Measurements from ENCODE around the gene TRMO. TPM values are rescaled to one million over a fixed set of nuclear protein-coding genes. Genes with fewer than 3 reads are reported as not detected.
A peak's percentile ranks its signal among the peaks of the same experiment; 100 is the strongest.

TRMO gene
- total and polyA plus RNA-seq, 2 of the 13 experiments (the other 11 are each of a cell fraction or from before 2014, with no cell fraction given) = 8.7 to 18.6 TPM

- peak; percentile 86; the same call in 1 of the 2 replicates for TF ChIP-seq AKNA (CRISPR knock-in tag; IDR thresholded peaks at IDR 0.05; ENCODE audit: borderline replicate concordance)
- peak; percentile 60; the same call in 1 of the 2 replicates for TF ChIP-seq ZNF34 (CRISPR knock-in tag; IDR thresholded peaks at IDR 0.05; ENCODE audit: borderline replicate concordance)
- peak; percentile 98 for TF ChIP-seq YEATS2 (CRISPR knock-in tag; IDR thresholded peaks at IDR 0.05; ENCODE audit: borderline replicate concordance)
- TF ChIP-seq HOXA5 (CRISPR knock-in tag; IDR thresholded peaks at IDR 0.05) = peak; percentile 94
- TF ChIP-seq NR2F6 (IDR thresholded peaks at IDR 0.05) = no peak
- TF ChIP-seq NR2F6 (CRISPR knock-in tag; IDR thresholded peaks at IDR 0.05) = no peak
- TF ChIP-seq ZNF362 (CRISPR knock-in tag; IDR thresholded peaks at IDR 0.05; ENCODE audit: borderline replicate concordance) = peak; percentile 55; the same call in 1 of the 2 replicates
- no peak for TF ChIP-seq NPAS2 (CRISPR knock-in tag; IDR thresholded peaks at IDR 0.05; ENCODE audit: borderline replicate concordance)
- TF ChIP-seq RXRB (CRISPR knock-in tag; IDR thresholded peaks at IDR 0.05; ENCODE audit: borderline replicate concordance) = peak; percentile 83
- TF ChIP-seq CREB1 (IDR thresholded peaks at IDR 0.05) = peak; percentile 100
- peak; percentile 97 for TF ChIP-seq CREB1 (CRISPR knock-in tag; IDR thresholded peaks at IDR 0.05)
- no peak; the same call in 1 of the 2 replicates for TF ChIP-seq ZNF746 (CRISPR knock-in tag; IDR thresholded peaks at IDR 0.05)
Measured at GRCh38 chr9:97921959-97922724, at the start of gene TRMO (continued).
